HK-2 (cell line): ENCODE measurements around the gene PIEZO2.
"Not testable (repeated sequence)": the region's sequence is repeated elsewhere in the genome, so short reads cannot be mapped to it uniquely, and the experiment has no call there.

Source experiments
- DNase-seq: peaks from one replicate; pipeline ENCODE4 v3.0.0-alpha.2; 2018; ENCODE audit not compliant: unreplicated experiment

The PIEZO2 gene

DNA sequence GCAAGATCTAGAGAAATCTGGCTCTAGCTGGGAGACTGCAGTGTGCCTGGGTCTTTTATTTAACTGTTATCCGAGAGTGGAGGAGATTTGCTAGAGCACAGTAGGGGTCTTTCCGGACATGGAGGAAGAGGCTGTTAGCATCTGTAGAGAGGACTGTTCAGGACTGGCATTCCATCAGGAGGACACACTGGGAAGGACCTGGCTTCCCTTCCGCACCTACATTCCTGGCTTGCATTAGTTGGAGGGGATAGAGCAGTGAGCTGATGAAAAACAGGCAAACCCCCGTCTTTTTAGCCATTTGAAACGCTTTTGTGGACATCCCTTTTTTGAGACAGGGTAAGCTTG is 874 bp upstream of the PIEZO2 start:
- no peak for DNase-seq

DNA sequence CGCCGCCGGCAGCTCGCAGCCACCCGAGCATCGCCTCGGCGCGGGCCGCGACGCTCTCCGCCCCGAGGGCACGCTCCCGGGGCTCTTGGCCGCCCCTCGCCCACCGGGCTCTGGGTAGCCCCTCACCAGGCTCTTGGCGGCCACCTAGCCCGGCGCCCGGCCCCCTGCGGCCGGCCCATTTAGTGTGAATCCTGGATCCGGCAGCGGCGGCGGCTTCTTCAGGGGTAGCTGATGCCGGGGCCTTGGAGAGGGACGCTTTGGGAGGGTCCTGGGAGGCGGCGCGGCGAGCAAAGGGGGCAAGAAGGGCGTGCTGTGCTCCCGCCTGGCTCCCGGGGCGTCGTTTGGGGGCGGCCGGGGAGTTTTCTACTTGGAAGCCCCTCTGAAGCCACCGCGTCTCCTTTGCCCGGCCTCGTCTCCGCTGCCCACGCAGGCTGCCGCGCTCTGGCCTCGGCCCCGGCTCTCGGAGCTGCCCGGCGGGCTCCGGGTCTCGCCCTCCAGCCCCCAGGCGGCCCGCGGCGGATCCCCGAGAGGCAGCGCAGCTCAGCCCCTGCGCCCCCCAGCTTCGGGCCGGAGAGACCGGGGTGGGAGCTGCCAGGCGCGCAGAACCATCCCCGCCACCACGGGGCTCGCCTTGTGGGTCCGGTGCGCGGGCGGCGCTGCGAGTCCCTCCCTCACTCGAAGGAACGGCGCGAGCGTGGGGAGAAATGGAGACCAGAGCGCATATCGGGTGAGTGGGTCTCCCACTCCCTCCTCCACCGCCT is 509 bp downstream of the PIEZO2 start:
- no peak for DNase-seq

DNA sequence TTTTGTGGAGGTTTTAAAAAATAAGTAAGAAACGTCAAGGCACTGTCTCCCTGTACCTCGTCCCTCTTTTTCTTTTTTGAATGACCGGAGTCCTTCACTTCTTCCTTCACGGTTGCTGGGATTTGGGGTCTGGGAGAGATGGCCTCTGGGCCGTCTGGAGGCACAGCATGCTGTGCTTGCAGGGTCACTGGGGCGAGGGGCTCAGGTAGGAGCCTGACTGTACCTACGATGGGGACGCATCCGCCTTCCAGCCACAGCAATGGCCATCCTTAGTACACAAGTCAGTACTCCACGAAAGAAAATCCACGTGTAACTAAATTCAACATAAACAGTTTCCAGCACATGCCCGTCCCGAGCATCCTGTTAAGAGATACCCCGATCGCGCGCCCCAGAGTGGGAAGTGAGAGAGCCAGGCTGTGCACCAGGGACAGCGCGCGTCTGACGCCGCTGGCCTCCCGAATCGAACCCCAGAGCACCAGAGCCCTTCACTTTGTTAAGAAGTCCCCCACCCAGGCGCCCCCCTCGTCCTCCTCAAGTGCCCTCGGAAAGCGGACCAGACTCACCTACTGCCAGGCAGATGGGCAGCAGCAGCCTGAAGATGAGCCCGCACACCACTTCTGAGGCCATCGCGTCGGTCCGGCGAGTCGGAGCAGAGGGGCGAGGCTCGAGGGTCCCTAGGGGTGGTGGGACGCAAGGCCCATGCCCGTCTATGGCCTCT is 1.2 kb downstream of the PIEZO2 start:
- no peak for DNase-seq

GRCh38 chr18:11147371-11147951 is 1.9 kb downstream of the PIEZO2 start:
- DNase-seq = no peak

- DNase-seq = no peak
Measured at GRCh38 chr18:11146947-11147345, 2.4 kb downstream of the PIEZO2 start.

DNA sequence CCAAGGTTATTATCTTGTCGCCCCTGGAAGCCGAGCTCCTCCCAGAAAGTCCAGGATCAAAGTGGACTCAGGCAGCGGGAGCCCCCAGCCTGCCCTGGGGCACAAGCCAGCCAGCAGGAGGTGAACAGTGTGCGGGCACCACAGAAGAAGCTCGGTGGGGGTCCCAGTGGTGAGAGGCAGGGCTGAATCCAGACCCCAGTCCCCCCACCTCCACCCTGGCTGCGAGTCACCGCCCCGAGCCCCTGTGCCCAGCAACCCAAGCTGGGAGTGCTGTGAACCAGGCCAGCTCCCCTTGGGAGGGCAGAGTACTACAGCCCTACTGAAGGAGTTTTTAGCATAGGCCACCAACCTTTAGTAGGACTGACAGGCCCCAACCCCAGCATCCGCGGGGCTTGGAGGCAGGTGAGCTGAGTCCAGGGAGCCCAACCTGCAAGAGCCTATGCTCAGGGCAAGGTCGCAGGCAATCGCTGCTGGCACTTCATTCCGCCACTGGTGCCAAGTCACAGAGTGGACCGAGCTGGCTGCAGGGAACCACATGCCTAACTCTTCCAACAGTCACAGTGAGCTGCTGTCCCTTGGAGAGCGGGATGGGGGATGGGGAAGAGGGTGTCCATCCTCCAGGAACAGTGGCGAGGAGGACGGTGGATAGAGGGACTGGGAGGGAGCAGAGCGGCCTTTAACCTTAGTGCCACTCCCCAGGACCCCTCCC is 3.0 kb downstream of the PIEZO2 start:
- DNase-seq = no peak

DNA sequence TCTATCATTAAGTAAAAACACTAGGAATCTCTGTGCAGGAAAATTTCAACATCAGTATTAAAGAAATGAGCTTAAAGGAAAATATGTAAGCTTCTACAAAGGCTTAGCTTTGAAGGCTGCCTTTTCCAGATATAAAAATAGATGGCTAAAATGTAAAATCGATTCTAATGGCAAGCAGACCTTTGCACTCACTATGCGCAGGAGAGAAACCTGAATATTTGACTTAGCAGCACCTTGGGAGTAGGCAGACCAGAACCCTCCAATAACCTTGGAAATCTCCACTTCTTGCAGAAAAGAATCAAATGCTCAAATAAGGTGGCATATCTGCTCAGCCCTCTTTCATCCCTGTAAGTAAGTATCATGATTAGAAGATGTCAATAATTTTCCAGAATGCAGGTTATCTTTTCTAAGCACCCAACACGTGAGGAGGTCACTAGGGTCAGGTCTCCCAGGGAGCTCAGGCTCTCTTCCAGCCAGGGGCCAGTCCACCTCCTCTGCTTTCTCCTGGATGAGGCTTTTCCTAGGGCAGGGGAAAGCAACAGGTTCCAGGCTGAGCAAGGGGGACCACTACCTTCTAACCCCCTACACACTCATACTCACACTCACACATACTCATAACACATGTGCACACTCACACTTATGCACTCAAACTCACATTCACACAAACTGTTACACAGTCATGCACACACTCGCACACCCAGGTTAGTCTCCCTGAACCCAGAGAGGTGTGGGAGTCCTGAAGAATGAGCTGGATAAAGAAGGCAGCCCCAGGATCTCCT is 3.8 kb downstream of the PIEZO2 start:
- DNase-seq = no peak

- DNase-seq = no peak
Measured at GRCh38 chr18:11137400-11137799, 12.0 kb downstream of the PIEZO2 start.

DNA sequence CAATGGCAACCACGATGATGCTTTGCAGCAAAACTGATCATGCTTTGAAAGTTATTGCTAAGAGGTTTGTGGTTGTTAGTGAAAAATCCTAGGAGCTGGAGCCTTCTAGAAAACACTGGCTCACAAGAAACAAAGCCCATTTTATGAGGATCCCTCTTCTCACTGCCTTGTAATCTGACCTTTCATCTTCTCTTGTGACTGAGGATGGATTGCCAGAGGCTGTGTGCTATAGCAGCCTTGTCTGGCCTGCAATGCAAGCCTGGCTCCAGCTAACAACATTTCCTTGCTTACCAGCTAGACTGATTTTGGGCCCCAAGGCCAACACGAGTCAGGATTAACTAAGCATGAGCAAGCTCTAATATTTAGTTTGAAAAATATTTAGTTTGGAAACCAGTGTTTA is 13.1 kb downstream of the PIEZO2 start:
- no peak for DNase-seq

- no peak for DNase-seq
Measured at GRCh38 chr18:11134940-11135339, 14.4 kb downstream of the PIEZO2 start.

- not testable (repeated sequence) for DNase-seq
Measured at GRCh38 chr18:11129059-11129458, 20.3 kb downstream of the PIEZO2 start.

GRCh38 chr18:11125492-11126315 is 23.7 kb downstream of the PIEZO2 start:
- no peak for DNase-seq

- DNase-seq = no peak
Measured at GRCh38 chr18:11124054-11124453, 25.3 kb downstream of the PIEZO2 start.

GRCh38 chr18:11121443-11121849 is 27.9 kb downstream of the PIEZO2 start:
- DNase-seq = no peak

DNA sequence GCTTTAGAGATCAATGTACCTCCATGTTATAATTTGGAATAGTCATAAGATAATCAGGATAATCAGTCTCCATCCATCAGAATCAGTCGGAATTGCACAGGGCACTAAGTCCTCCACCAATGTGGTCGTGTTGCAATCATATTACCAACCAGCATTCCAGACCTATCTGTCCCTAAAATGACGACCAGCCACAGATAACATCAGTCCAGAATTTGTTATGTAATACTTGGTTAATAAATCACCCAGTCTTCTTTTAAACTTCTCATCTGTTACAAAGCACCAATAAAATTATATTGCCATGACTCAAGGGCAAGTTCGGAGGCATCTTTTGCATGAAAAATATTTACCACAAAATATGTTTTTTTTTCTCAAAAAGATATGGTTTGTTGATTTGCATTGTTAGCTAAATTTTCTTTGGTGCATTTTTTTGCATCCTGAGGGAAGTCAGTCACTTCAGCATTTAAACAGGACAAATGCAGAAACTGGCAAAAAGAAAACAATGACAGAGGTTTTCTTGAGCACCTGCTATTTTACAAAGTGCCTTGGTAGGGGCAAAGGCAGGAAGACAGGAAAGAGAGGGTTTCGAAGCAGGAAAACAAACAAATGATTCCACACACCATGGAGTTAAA is 29.3 kb downstream of the PIEZO2 start:
- no peak for DNase-seq

- DNase-seq = no peak
Measured at GRCh38 chr18:11119550-11119949, 29.8 kb downstream of the PIEZO2 start.

GRCh38 chr18:11118051-11118766 is 31.2 kb downstream of the PIEZO2 start:
- no peak for DNase-seq

- no peak for DNase-seq
Measured at GRCh38 chr18:11115276-11115675, 34.1 kb downstream of the PIEZO2 start.

- no peak for DNase-seq
Measured at GRCh38 chr18:11114653-11115052, 34.7 kb downstream of the PIEZO2 start.

GRCh38 chr18:11113937-11114336 is 35.4 kb downstream of the PIEZO2 start:
- DNase-seq = no peak
